PC-3 (cell line): ENCODE measurements around the gene SKP2. TPM values are rescaled to one million over a fixed set of nuclear protein-coding genes. Genes with fewer than 3 reads are reported as not detected.

ENCODE experiments used
- ATAC-seq: fragments of 200-7000 bp; cut with Tn5 transposase; 2 replicates; pipeline ENCODE4 v1.9.1; 2020; ENCODE audit warnings: mild to moderate bottlenecking, moderate library complexity
- BruUV-seq: library from RNA; stranded (reverse); fragments of 400-500 nt; replicated peaks from 2 replicates; lab custom pipeline; 2021; lab: Mats Ljungman, UMichigan
- CTCF ChIA-PET: fragments of 300-600 bp; sonication (Branson Sonifier 250); formaldehyde crosslinking; loops from one replicate; lab custom pipeline; 2022; ENCODE audit warnings: antibody characterized with exemption; lab: Charles Lee
- POLR2A ChIA-PET: fragments of 300-600 bp; sonication (Branson Sonifier 250); formaldehyde crosslinking; loops from one replicate; lab custom pipeline; 2022; ENCODE audit warnings: antibody characterized with exemption; ENCODE audit not compliant: unreplicated experiment; lab: Charles Lee
- DNase-seq: peaks from one replicate; pipeline ENCODE4 v3.0.0-alpha.2; 2015
- H2AFZ ChIP-seq: fragments of 300-600 bp; sonication (generic); 2 replicates; pipeline ENCODE4 v1.6.0; 2016; ENCODE audit warnings: antibody characterized with exemption, low read length
- H3F3A ChIP-seq: fragments of 300-600 bp; sonication (generic); one replicate; pipeline ENCODE4 v1.6.0; 2017; ENCODE audit warnings: antibody characterized with exemption, low read length, control low read depth, mild to moderate bottlenecking; ENCODE audit not compliant: unreplicated experiment
- H3K27ac ChIP-seq: fragments of 300-600 bp; sonication (generic); 2 replicates; pipeline ENCODE4 v1.5.1; 2016; ENCODE audit warnings: mild to moderate bottlenecking, low read length
- H3K27me3 ChIP-seq: fragments of 300-600 bp; sonication (generic); 2 replicates; pipeline ENCODE4 v1.6.1; 2016; ENCODE audit warnings: low read length, mixed read lengths
- H3K36me3 ChIP-seq: fragments of 300-600 bp; sonication (generic); 2 replicates; pipeline ENCODE4 v1.6.1; 2016; ENCODE audit warnings: low read depth, mixed run types, low read length, mixed read lengths
- H3K4me1 ChIP-seq: fragments of 300-600 bp; sonication (generic); 2 replicates; pipeline ENCODE4 v1.5.1; 2016; ENCODE audit warnings: low read length; ENCODE audit not compliant: insufficient read depth
- H3K4me2 ChIP-seq: fragments of 300-600 bp; sonication (generic); 2 replicates; pipeline ENCODE4 v1.6.0; 2016; ENCODE audit warnings: low read length
- H3K4me3 ChIP-seq: fragments of 300-600 bp; sonication (generic); 2 replicates; pipeline ENCODE4 v1.5.1; 2016; ENCODE audit warnings: mild to moderate bottlenecking, low read length, mixed read lengths
- H3K79me2 ChIP-seq: fragments of 300-600 bp; sonication (generic); 2 replicates; pipeline ENCODE4 v1.6.1; 2017; ENCODE audit warnings: low read length, mixed read lengths
- H3K9ac ChIP-seq: fragments of 300-600 bp; sonication (generic); 2 replicates; pipeline ENCODE4 v1.6.0; 2016; ENCODE audit warnings: mild to moderate bottlenecking, low read length
- H3K9me2 ChIP-seq: fragments of 300-600 bp; sonication (generic); replicated peaks from 2 replicates; pipeline ENCODE4 v1.6.1; 2016; ENCODE audit warnings: mixed run types, low read length, mixed read lengths
- H3K9me3 ChIP-seq: fragments of 300-600 bp; sonication (generic); 2 replicates; pipeline ENCODE4 v1.6.1; 2016; ENCODE audit warnings: low read length, mixed read lengths
- H4K20me1 ChIP-seq: fragments of 300-600 bp; sonication (generic); 2 replicates; pipeline ENCODE4 v1.6.1; 2016; ENCODE audit warnings: low read length, mixed read lengths
- EZH2 ChIP-seq: fragments of 300-600 bp; sonication (generic); IDR thresholded peaks from one replicate; pipeline ENCODE4 v1.6.1; 2017; ENCODE audit warnings: antibody characterized with exemption, mild to moderate bottlenecking, low read length; ENCODE audit not compliant: unreplicated experiment
- EZH2phosphoT487 ChIP-seq: fragments of 300-600 bp; sonication (generic); IDR thresholded peaks from 2 replicates; pipeline ENCODE4 v1.6.1; 2018; ENCODE audit warnings: mild to moderate bottlenecking, antibody characterized with exemption, low read length, borderline replicate concordance
- intact Hi-C: fragments of 100-400 bp; cut with micrococcal nuclease; formaldehyde crosslinking; loops from 2 replicates; pipeline ENCODE4 v1.9.0; 2023
- total RNA-seq: library from RNA; depleted of rRNA; stranded (reverse); fragments of >200 nt; gene quantifications from 2 replicates; pipeline ENCODE4 v1.2.3, GENCODE V29; 2014
- TF ChIP-seq, protein P1 (sequence below): fragments of 300-600 bp; sonication (generic); conservative IDR thresholded peaks from 2 replicates; pipeline ENCODE4 v1.5.1; 2017; ENCODE audit warnings: antibody characterized with exemption, low read depth, mild to moderate bottlenecking, low read length

SKP2 gene
- total RNA-seq, 1 experiment from 2014 or later, result 32.0 TPM

DNA sequence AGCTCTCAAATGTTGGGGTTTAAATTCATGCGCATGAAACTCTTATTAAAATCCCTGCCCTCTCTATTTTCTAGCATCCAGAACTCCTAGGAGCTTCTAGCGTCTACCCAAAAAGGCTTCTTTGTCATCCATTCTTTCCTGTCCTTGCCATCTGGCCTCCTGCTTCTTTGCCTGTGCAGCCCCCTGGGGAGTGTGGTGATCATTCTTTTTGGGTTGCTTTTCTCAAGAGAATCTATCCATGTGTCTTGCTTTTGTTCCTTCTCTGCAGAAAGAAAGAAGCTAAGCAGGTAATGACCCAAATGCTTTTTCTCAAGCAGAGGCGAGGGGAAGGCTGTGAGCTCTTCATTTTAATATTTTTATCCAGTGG lies 26.6 kb downstream of the SKP2 start:
- Histone ChIP-seq H3K79me2 (no peaks in the 10 kb centered on the region), H3K4me1 (no peaks in the 10 kb centered on the region), H3K4me2 (no peak overlapping the region), H3K27ac (no peak overlapping the region), H4K20me1 (no peaks in the 10 kb centered on the region), H3K4me3 (no peak overlapping the region), H2AFZ (no peak overlapping the region), H3K27me3 (no peaks in the 10 kb centered on the region), H3K9me2 (no peaks in the 10 kb centered on the region), H3F3A (no peaks in the 10 kb centered on the region), H3K9ac (no peak overlapping the region), H3K36me3 (peaks cover 32% of the 10 kb centered on the region), H3K9me3 (no peaks in the 10 kb centered on the region)
- POLR2A ChIA-PET, result interaction anchor here (0.6 kb wide), 1 partner anchor 1459 kb away, joined by 3 read pairs; no protein-coding TSS in a partner anchor
- no peak for DNase-seq
- no TSS peak for BruUV-seq
- CTCF ChIA-PET, result interaction anchor here (0.5 to 1.2 kb wide), 11 partner anchors 24 to 697 kb away, joined by 3 to 15 read pairs (median 4); partner anchors contain the start of gene NADK2
- intact Hi-C loops, result loop anchor here (1.0 to 10.0 kb wide), 4 partner anchors 99 to 516 kb away; no protein-coding TSS in a partner anchor
- no peak for ATAC-seq
- TF ChIP-seq EZH2phosphoT487, result no peak
- no peak for TF ChIP-seq EZH2
- TF ChIP-seq, protein P1, sequence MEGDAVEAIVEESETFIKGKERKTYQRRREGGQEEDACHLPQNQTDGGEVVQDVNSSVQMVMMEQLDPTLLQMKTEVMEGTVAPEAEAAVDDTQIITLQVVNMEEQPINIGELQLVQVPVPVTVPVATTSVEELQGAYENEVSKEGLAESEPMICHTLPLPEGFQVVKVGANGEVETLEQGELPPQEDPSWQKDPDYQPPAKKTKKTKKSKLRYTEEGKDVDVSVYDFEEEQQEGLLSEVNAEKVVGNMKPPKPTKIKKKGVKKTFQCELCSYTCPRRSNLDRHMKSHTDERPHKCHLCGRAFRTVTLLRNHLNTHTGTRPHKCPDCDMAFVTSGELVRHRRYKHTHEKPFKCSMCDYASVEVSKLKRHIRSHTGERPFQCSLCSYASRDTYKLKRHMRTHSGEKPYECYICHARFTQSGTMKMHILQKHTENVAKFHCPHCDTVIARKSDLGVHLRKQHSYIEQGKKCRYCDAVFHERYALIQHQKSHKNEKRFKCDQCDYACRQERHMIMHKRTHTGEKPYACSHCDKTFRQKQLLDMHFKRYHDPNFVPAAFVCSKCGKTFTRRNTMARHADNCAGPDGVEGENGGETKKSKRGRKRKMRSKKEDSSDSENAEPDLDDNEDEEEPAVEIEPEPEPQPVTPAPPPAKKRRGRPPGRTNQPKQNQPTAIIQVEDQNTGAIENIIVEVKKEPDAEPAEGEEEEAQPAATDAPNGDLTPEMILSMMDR, result no peak

DNA sequence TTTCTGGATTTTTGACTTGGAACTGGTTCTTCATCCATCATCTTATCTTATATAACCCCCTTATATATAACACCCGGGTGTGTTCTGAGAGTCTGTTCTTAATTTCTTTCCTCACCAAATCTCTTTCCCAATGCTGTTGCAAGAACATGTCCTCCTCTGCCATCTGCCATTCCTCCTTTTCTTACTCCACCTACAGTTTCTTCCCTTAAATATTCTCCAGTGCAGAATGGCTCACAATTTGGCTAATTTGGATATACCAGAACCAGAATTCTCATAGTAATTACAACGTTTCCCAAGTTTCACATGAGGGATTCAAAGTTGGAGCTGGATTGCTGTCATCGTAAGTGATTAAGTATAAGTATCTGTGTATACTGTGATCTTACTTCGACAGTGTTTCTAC lies 28.0 kb downstream of the SKP2 start:
- POLR2A ChIA-PET, result no interaction called here
- DNase-seq, result no peak
- no peak overlapping the region for H3K4me2 ChIP-seq
- no peaks in the 10 kb centered on the region for H3K4me1 ChIP-seq
- TF ChIP-seq, protein P1, result no peak
- TF ChIP-seq EZH2phosphoT487 (no peak), EZH2 (no peak)
- H4K20me1 ChIP-seq, result no peaks in the 10 kb centered on the region
- no peak overlapping the region for H3K27ac ChIP-seq
- no peaks in the 10 kb centered on the region for H3K27me3 ChIP-seq
- no peak overlapping the region for H3K4me3 ChIP-seq
- no peak for ATAC-seq
- no peaks in the 10 kb centered on the region for H3K79me2 ChIP-seq
- H3K9me2 ChIP-seq, result no peaks in the 10 kb centered on the region
- no peak overlapping the region for H2AFZ ChIP-seq
- H3K36me3 ChIP-seq, result peaks cover 32% of the 10 kb centered on the region
- intact Hi-C loops, result loop anchor here (5.0 to 10.0 kb wide), 2 partner anchors 217 to 515 kb away; no protein-coding TSS in a partner anchor
- H3K9ac ChIP-seq, result no peak overlapping the region
- CTCF ChIA-PET, result no interaction called here
- BruUV-seq, result no TSS peak
- no peaks in the 10 kb centered on the region for H3K9me3 ChIP-seq
- no peaks in the 10 kb centered on the region for H3F3A ChIP-seq

DNA sequence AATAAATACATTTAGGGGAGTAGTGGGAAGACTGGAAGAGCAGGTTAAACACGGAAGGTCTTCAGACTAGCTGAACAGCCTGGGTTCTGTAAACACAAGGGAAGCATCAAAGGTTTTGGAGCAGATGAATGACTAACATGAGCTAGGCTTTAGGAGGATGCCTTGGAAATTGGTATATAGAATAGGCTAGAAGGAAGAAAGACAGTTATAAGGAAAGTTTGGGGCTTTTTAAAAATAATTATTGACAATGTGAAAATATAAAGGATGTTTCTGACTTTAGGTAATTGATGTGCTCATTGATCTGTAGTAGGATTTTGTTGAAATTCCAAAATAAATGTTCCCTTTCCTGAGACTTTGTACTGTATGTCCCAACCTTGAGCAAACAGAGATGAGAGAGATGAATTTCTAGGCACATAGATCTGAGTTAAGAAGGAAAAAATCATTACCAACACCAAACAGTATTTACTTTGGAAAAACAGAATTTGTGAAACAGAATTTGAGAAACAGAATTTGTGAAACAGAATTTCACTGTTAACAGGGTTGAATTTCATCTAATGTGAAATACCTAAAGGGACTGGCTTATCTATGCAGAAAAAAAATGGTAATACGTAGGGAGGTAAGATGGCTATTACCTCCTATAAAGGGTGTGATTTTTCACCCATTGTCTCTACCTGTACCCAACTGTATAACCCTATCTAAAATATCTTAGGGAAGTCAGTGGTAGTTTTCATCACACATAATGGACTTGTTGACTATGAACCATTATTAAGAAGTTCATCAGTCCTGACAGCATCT lies 28.8 kb downstream of the SKP2 start:
- DNase-seq (no peak), ATAC-seq (no peak)
- Histone ChIP-seq H4K20me1 (no peaks in the 10 kb centered on the region), H3K4me2 (no peak overlapping the region), H3K36me3 (peaks cover 32% of the 10 kb centered on the region), H3K27ac (no peak overlapping the region), H3K9ac (no peak overlapping the region), H2AFZ (no peak overlapping the region), H3K4me3 (no peak overlapping the region), H3K9me2 (no peaks in the 10 kb centered on the region), H3K79me2 (no peaks in the 10 kb centered on the region), H3K4me1 (no peaks in the 10 kb centered on the region), H3K27me3 (no peaks in the 10 kb centered on the region), H3K9me3 (no peaks in the 10 kb centered on the region), H3F3A (no peaks in the 10 kb centered on the region)
- CTCF ChIA-PET, result no interaction called here
- intact Hi-C loops, result no loop called here
- BruUV-seq, result no TSS peak
- POLR2A ChIA-PET, result no interaction called here
- TF ChIP-seq EZH2phosphoT487 (no peak), EZH2 (no peak)
- TF ChIP-seq, protein P1, result no peak
